HG03196 (cell line): ENCODE data around the gene SLC9A9.
"Not testable (repeated sequence)": the region's sequence is repeated elsewhere in the genome, so short reads cannot be mapped to it uniquely, and the experiment has no call there.

Experiments
- ATAC-seq: cut with Tn5 transposase; IDR thresholded peaks from one replicate; pipeline ENCODE4 v1.9.1; 2021; ENCODE audit not compliant: unreplicated experiment

The SLC9A9 gene

DNA sequence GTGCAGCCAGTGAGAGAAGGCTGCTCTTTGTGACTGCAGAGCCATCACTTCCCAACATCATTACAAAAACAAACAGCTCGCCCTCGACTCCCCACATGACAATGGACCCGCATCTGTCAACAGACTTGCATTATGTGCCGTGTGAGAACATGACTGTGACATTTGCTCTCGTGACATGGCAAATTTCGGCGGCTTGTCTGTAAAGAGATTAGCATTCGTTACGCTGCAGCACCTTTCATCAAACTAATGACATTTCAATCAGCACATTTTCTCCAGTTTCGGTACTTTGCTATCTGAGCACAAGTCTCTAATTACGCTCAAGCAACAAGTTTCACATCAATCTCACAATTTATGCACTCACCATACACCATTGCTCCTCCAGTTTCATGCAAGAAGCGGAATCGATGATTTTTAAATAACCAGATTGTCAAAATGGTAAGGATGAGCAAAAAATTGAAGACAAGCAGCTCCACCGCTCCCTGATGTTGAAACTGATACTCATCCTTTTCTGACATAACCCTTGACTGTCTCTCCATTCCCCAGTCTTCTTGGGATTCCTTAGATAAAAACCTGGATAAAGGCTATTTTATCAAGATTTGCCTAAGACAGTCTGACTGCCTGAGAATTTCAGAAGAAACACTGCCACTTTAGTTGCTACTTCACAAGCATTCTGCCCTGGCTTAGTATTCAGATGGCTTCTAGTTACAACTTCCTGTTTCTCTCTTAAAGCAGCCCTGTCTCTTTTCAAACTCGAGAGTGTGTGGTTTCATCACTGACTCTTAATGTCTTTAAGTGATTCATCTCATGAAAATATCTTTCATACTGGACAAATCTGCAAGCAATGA, at the start of gene SLC9A9:
Gene SLC9A9, minus strand, starts transcription at position 682 of the 845 bp plus-strand sequence. Its CDS starts 146 bp downstream, at position 536.
- peak; percentile 83 for ATAC-seq

DNA sequence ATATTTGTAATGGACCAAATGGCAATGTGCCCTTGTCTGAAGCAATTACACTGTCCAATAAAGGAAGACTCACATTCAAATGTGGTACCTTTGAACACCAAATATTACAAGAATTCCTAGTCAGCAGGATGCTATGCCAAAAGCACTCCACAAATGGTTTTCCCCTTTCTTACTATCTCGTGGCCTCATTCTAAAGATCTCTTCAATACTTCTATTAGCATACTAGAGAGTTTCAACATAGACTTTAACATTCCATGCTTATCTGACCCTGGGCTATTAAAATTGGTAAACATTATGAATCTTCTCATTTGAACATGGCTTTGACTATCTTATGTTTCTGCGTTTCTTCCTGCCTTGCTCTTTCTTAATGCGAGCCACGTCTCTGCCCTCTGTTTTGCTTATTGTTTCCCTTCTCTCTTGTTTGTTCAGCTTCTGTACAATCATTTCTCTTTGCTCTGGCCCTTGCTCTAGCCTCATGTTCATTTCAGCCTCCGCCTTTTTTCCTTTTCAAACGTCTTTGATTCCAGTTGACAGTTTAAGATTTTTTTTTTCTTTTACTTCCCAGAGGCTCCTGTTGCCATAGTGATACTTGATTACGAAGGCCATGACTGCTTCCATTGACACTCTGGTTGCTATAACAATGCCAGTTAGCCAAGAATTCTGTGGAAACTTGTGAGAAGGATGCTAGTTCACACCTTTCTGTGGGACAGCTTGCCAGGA, 49.5 kb upstream of the SLC9A9 start:
- ATAC-seq, result no peak

DNA sequence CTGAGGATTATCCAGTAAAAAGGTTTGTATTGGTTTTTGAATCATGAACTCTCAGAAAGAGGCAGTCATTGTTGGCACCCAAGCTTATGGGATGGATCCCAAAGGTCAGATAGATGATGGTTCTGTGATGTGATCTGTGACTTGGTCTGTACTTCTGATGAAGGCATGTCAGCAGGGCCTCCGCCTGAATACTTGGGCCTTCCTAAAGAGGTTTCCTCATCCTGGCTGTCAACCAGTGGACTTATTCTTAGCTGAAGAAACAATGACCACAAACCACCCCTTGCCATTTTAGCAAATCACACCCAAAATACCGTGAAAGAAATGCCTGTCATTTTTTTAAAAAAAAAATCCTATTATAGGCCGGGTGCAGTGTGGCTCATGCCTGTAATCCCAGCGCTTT, 48.2 kb upstream of the SLC9A9 start:
- ATAC-seq, result no peak

DNA sequence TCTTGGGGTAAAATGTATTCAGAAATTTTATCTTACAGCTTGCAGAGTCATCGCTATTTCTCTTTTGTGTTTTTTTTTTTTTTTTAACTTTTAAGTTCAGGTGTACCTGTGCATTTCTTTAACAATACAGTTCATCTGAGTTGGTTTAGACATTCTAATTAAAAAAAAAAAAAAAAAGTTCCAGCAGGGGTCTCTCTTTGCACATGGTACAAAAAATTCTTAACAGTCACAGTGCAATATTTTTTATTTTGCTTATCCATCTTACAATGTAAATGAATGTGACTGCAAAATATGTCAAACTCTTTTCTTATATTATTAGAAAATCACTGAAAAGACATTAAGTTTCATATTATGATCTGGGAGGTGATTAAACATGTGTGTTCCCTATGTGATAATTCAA, 47.5 kb upstream of the SLC9A9 start:
- no peak for ATAC-seq

DNA sequence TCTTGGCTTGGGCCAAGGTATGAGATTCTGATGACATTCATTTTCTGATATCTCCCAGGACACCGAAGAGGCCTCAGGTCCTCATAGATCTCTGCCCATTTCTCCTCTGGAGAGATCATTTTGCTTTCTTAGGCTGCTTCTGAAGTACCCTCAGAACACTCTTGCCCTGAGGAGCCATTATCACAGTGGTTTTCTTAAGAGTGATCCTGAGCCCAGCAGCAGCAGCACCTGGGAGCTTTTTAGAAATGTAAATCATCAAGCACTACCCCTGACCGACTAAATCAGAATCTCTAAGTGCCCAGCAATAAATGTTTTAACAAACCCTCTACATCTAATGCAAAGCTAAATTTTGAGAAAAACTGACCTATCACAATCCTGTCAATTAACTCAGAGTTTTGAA, 40.6 kb upstream of the SLC9A9 start:
- ATAC-seq, result no peak

DNA sequence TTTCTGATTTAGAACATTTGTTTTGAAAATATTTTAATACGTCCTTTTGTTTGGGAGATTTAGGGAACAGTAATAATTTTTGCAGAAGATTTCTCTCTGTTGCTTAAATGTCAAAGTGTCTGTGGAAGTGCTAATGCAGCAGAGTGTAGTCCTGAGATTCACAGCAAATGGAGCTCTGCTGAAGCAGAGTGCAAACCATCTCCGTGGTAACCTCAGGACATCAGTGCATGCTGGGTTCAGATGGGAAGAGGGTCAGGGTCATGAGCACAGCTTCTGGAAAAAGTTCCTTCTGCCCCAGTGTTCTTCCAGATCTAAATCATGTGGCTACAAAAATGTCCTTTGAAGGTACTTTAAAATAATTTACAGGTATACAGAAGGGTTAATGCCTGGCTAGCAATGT, 39.9 kb upstream of the SLC9A9 start:
- no peak for ATAC-seq

DNA sequence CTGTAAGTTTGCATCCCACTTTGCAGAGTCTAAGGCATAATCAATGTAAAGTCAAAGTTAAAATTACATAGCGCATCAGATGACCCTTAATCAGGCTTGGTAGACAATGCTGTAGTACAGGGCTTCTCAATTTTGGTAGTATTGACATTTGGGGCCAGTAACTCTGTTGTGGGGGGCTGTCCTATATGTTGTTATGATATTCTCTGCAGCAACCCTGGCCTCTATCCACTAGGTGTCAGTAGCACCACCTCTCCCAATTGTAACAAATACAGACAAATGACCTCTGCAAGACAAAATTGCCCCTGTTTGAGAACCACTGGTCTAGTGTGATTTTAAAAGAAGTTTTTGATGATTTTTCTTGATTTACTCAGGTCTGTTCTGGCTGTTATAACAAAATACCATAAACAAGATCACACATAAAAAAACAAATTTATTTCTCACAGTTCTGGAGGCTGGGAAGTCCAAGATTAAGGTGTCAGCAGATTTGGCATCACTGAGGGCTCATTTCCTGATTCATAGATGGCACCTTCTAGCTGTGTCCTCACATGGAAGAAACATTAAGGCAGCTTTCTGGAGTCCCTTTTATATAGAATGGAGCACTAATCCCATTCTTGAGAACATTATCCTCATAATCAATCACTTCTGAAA, 37.6 kb upstream of the SLC9A9 start:
- ATAC-seq, result peak; percentile 92

DNA sequence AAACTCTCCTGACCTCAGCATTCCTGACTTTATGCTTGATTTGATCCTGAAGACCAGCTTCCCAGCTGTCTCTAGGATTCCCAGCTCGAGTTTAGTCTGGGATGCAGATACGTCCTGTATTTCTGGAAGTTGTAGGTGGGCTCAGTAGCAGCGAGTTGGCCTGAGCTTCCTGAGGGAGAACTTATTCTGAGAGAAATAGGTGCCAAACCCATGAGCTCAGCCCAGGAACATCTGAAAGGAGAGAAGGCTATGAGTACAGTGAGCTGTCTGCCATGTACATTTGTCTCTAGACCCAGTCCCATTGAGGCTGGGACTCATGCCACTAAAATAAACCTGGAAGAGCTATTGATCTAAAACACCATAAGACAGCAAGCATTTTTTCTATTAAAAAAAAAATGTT, 36.6 kb upstream of the SLC9A9 start:
- no peak for ATAC-seq

DNA sequence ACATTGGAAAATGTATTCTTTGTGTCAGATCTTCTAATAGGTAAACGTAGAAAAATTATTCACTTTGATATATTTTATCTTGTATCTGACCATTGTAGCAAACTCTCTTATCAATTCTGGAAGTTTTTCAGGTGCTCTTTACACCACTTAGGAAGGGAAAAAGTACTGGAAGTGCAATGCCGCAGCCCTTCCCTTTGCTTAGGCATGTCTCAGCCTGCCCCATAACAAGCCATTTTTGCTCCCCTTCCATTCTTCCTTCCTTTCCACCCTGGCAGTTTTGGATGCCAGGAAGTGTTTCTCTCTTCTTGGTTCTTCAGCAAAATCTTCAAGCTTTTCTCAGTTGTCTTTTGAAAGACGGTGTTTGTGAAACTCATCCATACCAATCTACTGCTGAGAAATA, 34.9 kb upstream of the SLC9A9 start:
- no peak for ATAC-seq

DNA sequence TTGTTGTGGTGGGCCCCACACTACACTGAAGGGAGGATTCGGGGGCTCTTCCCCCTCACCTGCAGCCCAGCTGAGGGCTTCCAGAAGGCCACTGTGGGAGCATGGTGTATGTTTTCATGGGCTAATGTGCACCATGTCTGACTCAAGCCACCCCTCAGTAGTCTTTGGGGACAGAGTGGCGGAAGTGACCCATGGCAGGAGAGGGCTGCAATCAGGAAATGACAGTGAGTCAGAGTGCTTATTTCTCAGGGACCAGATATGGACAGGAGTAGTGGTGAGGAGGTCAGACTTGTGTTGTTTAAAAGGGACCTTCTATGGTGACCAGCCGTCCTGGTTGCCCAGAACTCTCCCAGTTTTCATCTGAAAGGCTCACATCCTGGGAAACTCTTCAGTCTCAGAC, 32.8 kb upstream of the SLC9A9 start:
- ATAC-seq, result no peak

DNA sequence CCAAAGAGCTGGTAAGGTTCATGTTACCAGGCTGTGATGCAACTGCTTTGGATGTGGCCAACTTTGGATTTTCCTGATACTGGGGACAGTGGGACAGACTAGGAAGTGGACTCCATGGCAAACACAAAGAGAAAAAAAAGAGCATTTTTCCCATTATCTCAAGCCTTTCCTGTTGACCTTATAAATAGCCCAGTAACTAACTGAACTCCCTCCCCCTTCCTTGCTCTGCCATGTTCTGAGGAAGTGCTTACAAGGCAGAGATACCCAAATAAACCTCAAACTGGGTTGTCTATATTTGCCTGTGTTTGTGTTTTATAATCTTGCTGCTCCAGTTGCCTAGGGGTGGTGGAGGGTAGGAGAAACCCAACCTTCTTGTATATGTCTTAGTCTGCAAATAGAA, 27.3 kb upstream of the SLC9A9 start:
- no peak for ATAC-seq

DNA sequence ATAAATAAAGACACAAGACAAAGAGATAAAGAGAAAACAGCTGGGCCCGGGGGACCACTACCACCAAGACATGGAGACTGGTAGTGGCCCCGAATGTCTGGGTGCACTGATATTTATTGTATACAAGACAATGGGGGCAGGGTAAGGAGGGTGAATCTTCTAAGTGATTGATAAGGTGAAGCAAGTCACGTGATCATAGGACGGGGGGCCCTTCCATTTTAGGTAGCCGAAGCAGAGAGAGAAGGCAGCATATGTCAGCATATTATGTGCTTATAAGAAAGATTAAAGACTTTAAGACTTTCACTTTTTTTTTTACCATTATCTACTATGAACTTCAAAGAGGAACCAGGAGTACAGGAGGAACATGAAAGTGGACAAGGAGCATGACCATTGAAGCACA, 25.3 kb upstream of the SLC9A9 start:
- ATAC-seq, result not testable (repeated sequence)

DNA sequence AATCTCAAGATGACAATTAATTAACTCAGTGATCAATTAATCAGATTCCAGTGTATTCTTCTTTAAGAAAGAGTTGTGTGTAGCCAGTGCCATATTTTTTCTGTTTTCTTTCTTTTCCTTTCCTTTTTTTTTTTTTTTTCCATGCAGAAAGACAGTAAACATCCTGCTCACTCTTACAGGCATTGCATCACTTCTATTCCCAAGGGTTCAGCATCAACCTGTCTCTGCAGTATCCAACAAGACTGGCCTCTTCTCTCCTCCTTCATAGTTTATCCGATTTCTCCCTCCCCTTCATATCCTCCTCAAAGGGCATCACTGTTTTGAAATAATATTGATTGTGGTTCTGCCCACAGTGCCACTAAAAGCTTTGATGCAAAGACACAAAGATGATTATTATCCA, 17.0 kb upstream of the SLC9A9 start:
- ATAC-seq, result no peak

DNA sequence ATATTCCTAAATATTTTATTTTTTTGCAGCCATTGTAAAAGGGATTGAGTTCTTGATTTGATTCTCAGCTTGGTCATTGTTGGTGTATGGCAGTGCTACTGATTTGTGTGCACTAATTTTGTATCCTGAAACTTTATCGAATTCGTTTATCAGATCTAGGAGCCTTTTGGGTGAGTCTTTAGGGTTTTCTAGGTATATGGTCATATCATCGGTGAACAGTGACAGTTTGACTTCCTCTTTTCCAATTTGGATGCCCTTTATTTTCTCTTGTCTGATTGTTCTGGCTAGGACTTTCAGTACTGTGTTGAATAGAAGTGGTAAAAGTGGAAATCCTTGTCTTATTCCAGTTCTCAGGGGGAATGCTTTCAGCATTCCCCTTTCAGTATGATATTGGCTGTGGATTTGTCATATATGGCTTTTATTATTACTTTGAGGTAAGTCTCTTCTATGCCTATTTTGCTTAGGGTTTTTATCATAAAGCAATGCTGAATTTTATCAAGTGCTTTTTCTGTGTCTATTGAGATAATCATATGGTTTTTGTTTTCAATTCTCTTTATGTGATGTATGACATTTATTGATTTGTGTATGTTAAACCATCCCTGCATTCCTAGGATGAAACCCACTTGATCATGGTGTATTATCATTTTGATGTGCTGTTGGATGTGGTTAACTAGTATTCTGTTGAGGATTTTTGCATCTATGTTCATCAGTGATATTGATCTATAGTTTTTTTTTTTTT, 11.4 kb upstream of the SLC9A9 start:
- ATAC-seq, result no peak

DNA sequence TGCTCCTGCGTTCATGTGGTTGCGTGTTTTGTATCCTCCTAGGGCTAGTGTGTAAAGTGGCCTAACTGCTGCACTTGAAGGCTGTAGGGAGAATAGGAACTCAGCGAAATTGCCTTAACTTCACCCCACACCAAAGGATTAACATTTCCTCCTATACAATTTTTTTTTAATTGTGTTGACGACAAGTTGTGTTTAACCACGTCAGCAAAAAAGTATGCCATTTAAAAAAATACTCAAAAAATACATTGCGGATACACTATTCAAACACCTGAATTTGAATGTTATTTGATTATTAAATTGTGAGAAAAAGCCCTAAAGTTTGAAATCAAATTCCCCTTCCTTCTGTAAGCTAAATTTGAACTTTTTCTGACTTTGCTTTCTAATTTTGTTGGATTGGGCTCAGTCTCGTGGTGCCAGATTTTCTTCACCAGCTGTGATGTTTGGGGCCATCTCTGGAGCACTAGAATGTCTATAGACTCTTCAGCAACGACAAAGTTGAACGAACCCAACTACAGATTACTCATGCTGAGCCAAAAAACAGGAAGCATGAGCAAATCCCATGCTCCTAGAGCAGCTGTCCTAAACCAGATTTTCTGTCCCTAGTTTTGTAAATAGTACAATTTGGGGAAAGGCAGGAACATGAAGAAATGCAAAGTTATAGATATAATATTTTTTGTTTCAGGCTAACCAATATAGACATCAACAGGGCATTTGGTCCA, 8.1 kb upstream of the SLC9A9 start:
- ATAC-seq, result no peak

DNA sequence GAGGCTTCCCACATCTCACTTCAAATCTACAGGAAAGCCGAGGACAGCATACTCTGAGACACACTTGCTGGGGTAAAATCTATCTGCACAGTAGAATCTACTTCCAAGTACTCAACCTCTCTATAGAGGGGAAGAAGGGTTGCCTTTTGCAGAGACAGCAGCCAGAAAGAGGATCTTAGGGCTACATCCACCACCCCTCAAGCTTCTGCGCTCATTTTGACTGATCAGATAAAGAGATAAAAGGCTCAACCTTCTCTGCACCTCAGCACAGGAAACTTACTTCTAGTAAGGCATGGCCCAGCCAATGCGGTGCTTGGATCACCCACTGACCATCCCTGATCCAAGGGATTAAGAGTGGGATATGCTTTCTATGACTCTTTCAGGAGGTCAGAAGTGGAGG, 6.9 kb upstream of the SLC9A9 start:
- ATAC-seq, result no peak

DNA sequence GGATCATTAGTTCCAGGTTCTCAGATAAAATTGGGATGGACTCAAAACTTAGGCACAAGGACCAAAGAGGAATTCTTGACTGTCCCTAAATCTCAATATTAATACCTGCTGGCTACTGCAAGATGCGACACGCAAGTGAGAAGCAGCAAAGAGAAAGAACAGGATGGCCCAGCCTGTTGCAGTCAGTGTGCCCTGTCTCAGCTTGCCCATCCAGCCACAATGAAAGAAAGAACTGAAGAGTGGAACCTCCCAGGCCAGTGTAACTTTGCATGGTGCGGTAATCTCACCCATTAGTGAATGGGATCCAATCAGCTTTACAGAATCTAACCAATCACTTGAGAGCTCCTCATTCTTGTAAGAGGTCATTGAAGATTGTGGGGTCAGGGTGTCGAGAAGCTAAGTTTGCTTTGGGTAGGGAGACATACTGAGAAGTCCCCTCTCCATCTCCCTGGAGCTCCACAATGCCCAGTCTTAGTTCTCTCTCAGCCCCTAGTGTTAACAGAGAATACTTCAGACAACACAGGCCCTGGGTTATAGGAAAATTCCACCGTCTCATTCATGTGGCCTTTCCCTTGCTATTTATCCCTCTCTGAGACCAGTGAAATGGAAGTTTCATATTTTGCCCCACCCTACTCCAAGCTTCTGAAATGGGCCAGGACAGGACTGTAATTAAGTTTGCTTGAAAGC, 3.2 kb upstream of the SLC9A9 start:
- ATAC-seq, result no peak

DNA sequence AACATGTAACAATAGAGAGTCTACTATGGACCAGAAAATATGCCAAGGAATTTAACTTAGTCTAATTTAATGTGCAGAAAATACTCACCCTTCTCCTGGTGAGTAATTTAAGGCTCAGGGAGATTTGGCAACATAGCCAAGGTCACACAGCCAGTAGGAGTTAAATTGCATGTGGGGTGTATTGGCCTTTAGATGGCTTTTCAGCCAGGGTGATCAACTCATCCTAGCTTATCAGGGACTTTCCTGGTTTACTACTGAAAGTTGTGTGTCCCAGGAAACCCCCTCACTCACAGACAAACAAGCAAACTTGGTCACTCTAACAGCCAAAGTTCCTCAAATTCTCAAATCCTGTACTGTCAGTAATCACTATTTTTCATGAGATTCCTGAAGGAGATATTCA, 2.6 kb upstream of the SLC9A9 start:
- no peak for ATAC-seq

DNA sequence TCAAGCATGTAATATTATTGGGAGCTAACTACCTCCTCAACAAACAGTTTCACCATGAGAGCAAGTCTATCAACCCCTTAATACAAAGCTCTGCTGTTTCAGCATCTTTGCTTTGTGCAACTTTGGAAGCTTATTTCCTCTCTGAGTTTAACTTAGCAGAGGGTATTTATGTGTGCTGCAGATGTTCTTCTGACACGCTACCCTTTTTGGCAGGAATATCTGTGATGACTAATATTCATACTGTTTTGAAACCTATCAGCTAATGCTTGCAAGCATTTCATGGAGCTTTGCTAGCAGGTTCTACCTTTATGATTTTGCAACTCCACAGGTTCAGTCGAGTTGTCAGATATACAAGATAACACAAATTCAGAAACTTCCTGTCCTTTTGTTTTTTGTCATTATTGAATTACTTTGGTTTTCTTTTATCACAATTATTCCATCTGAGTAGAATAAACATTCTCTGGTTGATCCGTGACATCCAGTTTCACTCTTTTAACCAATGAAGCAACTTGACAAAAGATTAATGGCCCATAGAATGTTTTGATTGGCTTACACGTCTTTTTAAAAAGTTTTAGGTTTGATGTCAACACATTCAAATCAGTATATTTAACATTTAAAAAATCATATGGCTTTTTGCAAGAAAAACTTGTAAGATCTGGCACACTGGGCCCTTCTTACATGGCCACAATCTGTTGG, 1.7 kb upstream of the SLC9A9 start:
- no peak for ATAC-seq
